Measurements from ENCODE around the gene PUM2. TPM values are rescaled to one million over a fixed set of nuclear protein-coding genes. Genes with fewer than 3 reads are reported as not detected.

PUM2 gene
- total RNA-seq, 1 donor from 2014 or later = 70.0 TPM

DNA sequence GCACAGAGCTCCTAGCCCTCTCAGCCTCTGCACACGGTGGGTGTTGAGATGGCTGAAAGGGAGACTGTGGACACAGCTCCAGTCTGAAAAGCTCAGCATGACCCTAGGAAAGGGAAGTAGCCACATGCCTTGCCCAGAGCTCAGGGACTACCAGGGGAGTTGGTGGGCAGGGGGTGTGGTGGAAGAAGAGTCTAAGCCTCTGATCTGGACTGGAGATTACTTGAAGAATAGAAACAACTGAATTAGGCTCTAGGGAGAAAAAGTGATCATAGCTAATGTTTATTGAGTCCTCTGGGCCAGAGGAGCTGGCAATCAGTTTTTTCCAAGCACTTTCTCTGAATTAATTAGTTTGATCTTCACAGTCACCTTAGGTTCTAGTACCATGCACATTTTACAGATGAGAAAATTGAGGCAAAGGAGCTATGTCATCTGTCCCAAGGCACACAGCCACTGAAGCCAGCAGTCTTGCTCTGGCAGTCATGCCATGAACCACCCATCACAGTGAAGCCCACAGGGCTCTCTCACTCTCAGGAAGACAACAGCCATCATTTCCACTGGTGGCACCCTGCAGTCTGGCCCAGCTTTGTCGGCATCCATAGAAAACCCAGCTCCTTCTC lies 136.0 kb downstream of the PUM2 start:
- no peak overlapping the region for H3K27ac Mint-ChIP-seq (ENCODE audit: unreplicated experiment)
- H3K36me3 Mint-ChIP-seq (ENCODE audit: low read depth) = no peaks in the 10 kb centered on the region
- DNase-seq (ENCODE audit: low spot score) = peak; percentile 32
- H3K4me1 Mint-ChIP-seq (ENCODE audit: low read depth) = peaks cover 7% of the 10 kb centered on the region
- H3K27me3 Mint-ChIP-seq (ENCODE audit: low read depth) = no peaks in the 10 kb centered on the region
- no peak overlapping the region for H3K4me3 Mint-ChIP-seq (ENCODE audit: unreplicated experiment)
- TF ChIP-seq, protein P1, sequence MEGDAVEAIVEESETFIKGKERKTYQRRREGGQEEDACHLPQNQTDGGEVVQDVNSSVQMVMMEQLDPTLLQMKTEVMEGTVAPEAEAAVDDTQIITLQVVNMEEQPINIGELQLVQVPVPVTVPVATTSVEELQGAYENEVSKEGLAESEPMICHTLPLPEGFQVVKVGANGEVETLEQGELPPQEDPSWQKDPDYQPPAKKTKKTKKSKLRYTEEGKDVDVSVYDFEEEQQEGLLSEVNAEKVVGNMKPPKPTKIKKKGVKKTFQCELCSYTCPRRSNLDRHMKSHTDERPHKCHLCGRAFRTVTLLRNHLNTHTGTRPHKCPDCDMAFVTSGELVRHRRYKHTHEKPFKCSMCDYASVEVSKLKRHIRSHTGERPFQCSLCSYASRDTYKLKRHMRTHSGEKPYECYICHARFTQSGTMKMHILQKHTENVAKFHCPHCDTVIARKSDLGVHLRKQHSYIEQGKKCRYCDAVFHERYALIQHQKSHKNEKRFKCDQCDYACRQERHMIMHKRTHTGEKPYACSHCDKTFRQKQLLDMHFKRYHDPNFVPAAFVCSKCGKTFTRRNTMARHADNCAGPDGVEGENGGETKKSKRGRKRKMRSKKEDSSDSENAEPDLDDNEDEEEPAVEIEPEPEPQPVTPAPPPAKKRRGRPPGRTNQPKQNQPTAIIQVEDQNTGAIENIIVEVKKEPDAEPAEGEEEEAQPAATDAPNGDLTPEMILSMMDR (IDR thresholded peaks at IDR 0.05) = no peak
- H3K9me3 Mint-ChIP-seq (ENCODE audit: low read depth) = no peaks in the 10 kb centered on the region

DNA sequence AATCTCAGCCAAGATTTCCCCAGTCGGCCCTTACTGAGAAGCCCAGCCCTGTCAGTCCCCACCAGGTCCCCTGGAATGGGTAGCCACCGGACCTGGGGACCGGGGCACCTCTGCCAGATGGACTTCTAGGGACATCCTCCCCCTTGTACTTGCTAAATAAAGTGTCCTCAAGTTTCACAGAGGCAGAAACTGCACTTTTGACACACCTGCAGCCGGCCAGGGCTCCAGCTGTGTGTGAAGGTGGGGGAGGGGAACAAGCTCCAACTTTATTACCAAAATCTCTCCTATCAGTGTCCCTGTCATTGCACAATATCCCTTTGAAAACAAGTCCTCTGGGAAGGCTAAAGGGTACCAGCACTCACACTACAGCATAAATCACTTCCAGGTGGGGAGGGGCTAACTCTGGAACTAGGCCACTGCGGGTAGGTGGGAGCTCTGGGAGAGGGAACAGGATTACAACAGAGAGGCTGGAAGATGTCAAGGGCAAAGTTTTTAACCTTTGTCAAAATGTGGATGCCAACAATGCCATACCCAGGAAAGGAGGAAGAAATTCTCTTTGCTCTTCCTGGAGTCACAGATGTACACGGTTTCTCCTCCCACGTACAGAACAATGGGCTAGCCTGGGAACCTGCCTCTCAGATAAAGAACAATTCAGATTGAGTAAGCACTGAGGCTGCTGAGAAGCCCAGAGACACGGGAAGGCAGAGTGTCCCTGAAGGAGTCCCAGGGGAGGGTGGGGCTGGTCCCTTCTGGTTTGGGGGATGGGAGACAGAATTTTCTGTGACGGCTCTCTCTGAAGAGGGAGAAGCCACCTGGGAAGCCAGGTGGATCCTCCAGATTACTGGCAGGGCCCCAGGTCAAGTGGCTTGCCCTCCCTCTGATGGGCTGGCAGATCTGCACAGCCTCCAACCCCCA lies 136.7 kb downstream of the PUM2 start:
- Mint-ChIP-seq H3K4me3 (ENCODE audit: unreplicated experiment) (no peak overlapping the region), H3K27me3 (ENCODE audit: low read depth) (no peaks in the 10 kb centered on the region), H3K27ac (ENCODE audit: unreplicated experiment) (no peak overlapping the region), H3K9me3 (ENCODE audit: low read depth) (no peaks in the 10 kb centered on the region), H3K36me3 (ENCODE audit: low read depth) (no peaks in the 10 kb centered on the region), H3K4me1 (ENCODE audit: low read depth) (peaks cover 7% of the 10 kb centered on the region)
- peak; percentile 61 for DNase-seq (ENCODE audit: low spot score)
- TF ChIP-seq, protein P1 (IDR thresholded peaks at IDR 0.05) = no peak

DNA sequence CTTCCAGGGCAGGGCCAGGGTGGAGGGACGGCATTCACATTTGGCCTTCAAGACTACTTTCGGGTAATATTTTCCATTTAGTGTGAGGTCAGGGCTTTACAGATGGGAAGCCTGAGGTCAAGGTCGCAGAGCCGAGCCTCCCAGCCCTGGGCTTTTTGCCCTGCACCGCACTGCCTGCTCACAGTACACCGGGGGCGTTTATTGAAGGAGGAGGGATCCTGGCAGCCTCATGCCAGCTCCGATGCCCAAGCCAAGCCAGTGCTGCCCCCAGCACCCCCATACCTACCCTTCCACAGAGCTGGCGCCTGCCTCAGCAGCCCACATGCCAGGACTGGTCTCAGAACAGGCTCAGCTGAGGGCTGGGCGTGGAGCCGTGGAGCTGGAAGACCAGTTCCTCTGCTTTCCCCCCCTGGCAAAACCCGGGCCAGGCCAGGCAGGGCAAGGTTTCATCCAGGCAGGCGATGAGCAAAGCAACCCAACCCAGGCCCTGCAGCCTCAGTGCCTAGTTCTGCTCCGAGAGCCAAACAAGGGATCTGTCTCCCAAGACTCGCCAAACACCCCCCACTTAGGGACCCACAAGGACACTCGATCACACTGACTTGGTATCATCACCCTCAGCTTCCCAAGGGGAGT lies 137.7 kb downstream of the PUM2 start:
- TF ChIP-seq, protein P1 (IDR thresholded peaks at IDR 0.05) = no peak
- H3K4me3 Mint-ChIP-seq (ENCODE audit: unreplicated experiment) = no peak overlapping the region
- DNase-seq (ENCODE audit: low spot score) = no peak
- no peaks in the 10 kb centered on the region for H3K9me3 Mint-ChIP-seq (ENCODE audit: low read depth)
- H3K36me3 Mint-ChIP-seq (ENCODE audit: low read depth) = no peaks in the 10 kb centered on the region
- peaks cover 7% of the 10 kb centered on the region for H3K4me1 Mint-ChIP-seq (ENCODE audit: low read depth)
- no peaks in the 10 kb centered on the region for H3K27me3 Mint-ChIP-seq (ENCODE audit: low read depth)
- no peak overlapping the region for H3K27ac Mint-ChIP-seq (ENCODE audit: unreplicated experiment)

DNA sequence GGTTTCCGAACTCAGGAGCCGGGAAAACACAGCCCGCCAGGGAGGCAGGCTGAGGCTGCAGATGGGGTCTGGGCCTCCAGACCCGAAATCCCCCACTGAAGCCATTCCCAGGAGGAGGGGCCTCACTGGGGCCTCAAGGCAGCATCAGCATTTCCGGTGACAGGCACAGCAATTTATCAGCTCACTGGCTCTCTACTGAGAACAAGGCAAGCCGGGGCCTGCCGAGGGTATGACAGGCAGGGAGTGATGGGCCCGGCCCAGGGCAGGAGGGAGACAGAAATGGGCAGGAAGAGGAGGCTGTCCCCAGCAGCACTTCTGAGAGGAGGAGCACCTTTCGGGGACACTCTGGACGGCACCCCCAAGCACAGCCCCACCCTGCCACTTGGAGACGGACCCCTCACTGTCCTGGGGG lies 138.2 kb downstream of the PUM2 start:
- TF ChIP-seq, protein P1 (IDR thresholded peaks at IDR 0.05) = no peak
- DNase-seq (ENCODE audit: low spot score) = no peak
- no peaks in the 10 kb centered on the region for H3K27me3 Mint-ChIP-seq (ENCODE audit: low read depth)
- no peak overlapping the region for H3K27ac Mint-ChIP-seq (ENCODE audit: unreplicated experiment)
- H3K9me3 Mint-ChIP-seq (ENCODE audit: low read depth) = no peaks in the 10 kb centered on the region
- peaks cover 7% of the 10 kb centered on the region for H3K4me1 Mint-ChIP-seq (ENCODE audit: low read depth)
- H3K4me3 Mint-ChIP-seq (ENCODE audit: unreplicated experiment) = no peak overlapping the region
- H3K36me3 Mint-ChIP-seq (ENCODE audit: low read depth) = no peaks in the 10 kb centered on the region

DNA sequence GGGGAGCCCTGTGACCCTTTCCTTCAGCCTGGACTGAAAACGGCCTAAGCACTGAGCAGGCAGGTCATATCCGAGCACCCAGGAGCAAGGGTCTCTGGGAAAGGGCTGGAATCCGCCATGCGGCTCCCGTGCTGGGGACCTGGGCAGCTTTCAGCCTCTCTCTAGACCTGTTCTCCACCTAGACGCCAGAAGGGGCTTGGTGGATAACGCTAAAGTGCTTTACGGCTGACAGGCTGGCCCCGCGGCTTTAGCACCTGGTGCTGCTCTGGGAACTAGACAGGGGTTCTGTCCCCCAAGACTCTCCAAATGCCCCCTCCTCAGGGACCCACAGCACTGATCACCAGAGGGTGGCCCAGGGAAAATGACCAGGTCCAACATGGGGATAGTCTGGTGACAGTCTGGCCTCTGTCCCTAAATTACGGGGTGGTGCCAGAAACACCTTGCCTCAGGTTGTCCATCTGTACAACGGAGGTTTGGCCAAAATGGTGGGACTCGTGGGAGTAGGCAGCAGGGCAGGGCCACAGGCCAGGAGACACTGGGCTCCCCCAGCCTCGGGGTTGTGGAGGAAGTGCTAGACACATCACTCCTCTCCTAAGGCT lies 138.7 kb downstream of the PUM2 start:
- Mint-ChIP-seq H3K9me3 (ENCODE audit: low read depth) (no peaks in the 10 kb centered on the region), H3K4me1 (ENCODE audit: low read depth) (peaks cover 7% of the 10 kb centered on the region), H3K27me3 (ENCODE audit: low read depth) (no peaks in the 10 kb centered on the region), H3K36me3 (ENCODE audit: low read depth) (no peaks in the 10 kb centered on the region), H3K4me3 (ENCODE audit: unreplicated experiment) (no peak overlapping the region), H3K27ac (ENCODE audit: unreplicated experiment) (no peak overlapping the region)
- TF ChIP-seq, protein P1 (IDR thresholded peaks at IDR 0.05) = no peak
- DNase-seq (ENCODE audit: low spot score) = no peak
